ENCODE data around the gene IDH1. TPM values are rescaled to one million over a fixed set of nuclear protein-coding genes. Genes with fewer than 3 reads are reported as not detected.

The IDH1 gene
- total RNA-seq, 4 donors from 2014 or later: 22.0 to 28.0 (median 24.8) TPM

- TF ChIP-seq EP300 (IDR thresholded peaks at IDR 0.05) (no peak), POLR2A (IDR thresholded peaks at IDR 0.05; ENCODE audit: low read depth) (no peak), CTCF (IDR thresholded peaks at IDR 0.05) (no peak), POLR2AphosphoS5 (IDR thresholded peaks at IDR 0.05) (no peak)
- peaks cover 46 to 97% (median 71%) of the 10 kb centered on the region in 4 donors for H3K36me3 ChIP-seq
Measured at GRCh38 chr2:208279236-208279635, 24.4 kb upstream of the IDH1 start.

GRCh38 chr2:208278549-208278948, 23.7 kb upstream of the IDH1 start:
- Histone ChIP-seq H3K27ac (replicated peaks in 1 of 4) (no peak overlapping the region), H3K4me3 (no peak overlapping the region), H3K4me1 (no peaks in the 10 kb centered on the region), H3K27me3 (no peaks in the 10 kb centered on the region), H3K36me3 (peaks cover 50 to 98% (median 73%) of the 10 kb centered on the region in 4 donors), H3K9me3 (no peaks in the 10 kb centered on the region)
- no peak for DNase-seq (ENCODE audit: extremely low spot score)
- 96% methylated on average over 2 of the region's 2 CpGs for WGBS
- TF ChIP-seq CTCF (IDR thresholded peaks at IDR 0.05) (no peak), POLR2AphosphoS5 (IDR thresholded peaks at IDR 0.05) (no peak), POLR2A (IDR thresholded peaks at IDR 0.05; ENCODE audit: low read depth) (no peak), EP300 (IDR thresholded peaks at IDR 0.05) (no peak)
- intact Hi-C loops (cut with DNase I): no loop called here

More at GRCh38 chr2:208279236-208279635, 24.4 kb upstream of the IDH1 start:
- WGBS: 96% methylated on average over 2 of the region's 2 CpGs
- Histone ChIP-seq H3K4me1 (no peaks in the 10 kb centered on the region), H3K9me3 (no peaks in the 10 kb centered on the region), H3K27ac (replicated peaks in 1 of 4) (no peak overlapping the region), H3K4me3 (no peak overlapping the region), H3K27me3 (no peaks in the 10 kb centered on the region)
- no peak for DNase-seq (ENCODE audit: extremely low spot score)
- intact Hi-C loops (cut with DNase I): no loop called here

GRCh38 chr2:208274748-208275147, 19.9 kb upstream of the IDH1 start:
- intact Hi-C loops (cut with DNase I): no loop called here
- Histone ChIP-seq H3K27ac (replicated peaks in 1 of 4) (no peak overlapping the region), H3K36me3 (peaks cover 35 to 79% (median 54%) of the 10 kb centered on the region in 4 donors), H3K4me1 (peaks cover 0 to 5% (median under 1%) of the 10 kb centered on the region in 4 donors), H3K9me3 (no peaks in the 10 kb centered on the region), H3K4me3 (no peak overlapping the region), H3K27me3 (no peaks in the 10 kb centered on the region)
- no peak for DNase-seq (ENCODE audit: extremely low spot score)
- TF ChIP-seq POLR2AphosphoS5 (IDR thresholded peaks at IDR 0.05) (no peak), CTCF (IDR thresholded peaks at IDR 0.05) (no peak), POLR2A (IDR thresholded peaks at IDR 0.05; ENCODE audit: low read depth) (no peak), EP300 (IDR thresholded peaks at IDR 0.05) (no peak)

GRCh38 chr2:208269091-208269490, 14.2 kb upstream of the IDH1 start:
- DNase-seq (ENCODE audit: extremely low spot score): no peak
- intact Hi-C loops (cut with DNase I): no loop called here
- H3K27ac ChIP-seq (replicated peaks in 1 of 4): no peak overlapping the region
- H3K9me3 ChIP-seq: no peaks in the 10 kb centered on the region
- 100% methylated on average over 2 of the region's 2 CpGs for WGBS
- H3K36me3 ChIP-seq: peaks cover 2 to 26% (median 17%) of the 10 kb centered on the region in 4 donors
- no peak for TF ChIP-seq EP300 (IDR thresholded peaks at IDR 0.05)
- TF ChIP-seq POLR2AphosphoS5 (IDR thresholded peaks at IDR 0.05): no peak
- no peak for TF ChIP-seq CTCF (IDR thresholded peaks at IDR 0.05)
- no peak for TF ChIP-seq POLR2A (IDR thresholded peaks at IDR 0.05; ENCODE audit: low read depth)
- no peak overlapping the region for H3K4me3 ChIP-seq
- H3K27me3 ChIP-seq: no peaks in the 10 kb centered on the region
- H3K4me1 ChIP-seq: peaks cover 36 to 44% (median 40%) of the 10 kb centered on the region in 4 donors
